H1 (cell line): ENCODE data around the gene S100A4. TPM values are rescaled to one million over a fixed set of nuclear protein-coding genes. Genes with fewer than 3 reads are reported as not detected.
"Not testable (repeated sequence)": the region's sequence is repeated elsewhere in the genome, so short reads cannot be mapped to it uniquely, and the experiment has no call there.

Experiments
- CTCF ChIA-PET: fragments of 300-600 bp; sonication (Branson Sonifier 250); formaldehyde crosslinking; loops from one replicate; lab custom pipeline; 2021; ENCODE audit not compliant: partially characterized antibody; lab: Charles Lee
- POLR2A ChIA-PET: fragments of 300-600 bp; sonication (Branson Sonifier 250); formaldehyde crosslinking; loops from one replicate; lab custom pipeline; 2021; ENCODE audit warnings: inconsistent platforms; ENCODE audit not compliant: partially characterized antibody; lab: Charles Lee
- DNase-seq, 2 experiments: peaks; one replicate each; pipeline versions ENCODE4 v3.0.0 to v3.0.0-alpha.2; 2010 to 2022; ENCODE audit warnings: low spot score in 2 of 2, low read depth in 1 of 2, mixed read lengths in 1 of 2
- FAIRE-seq: peaks from 2 replicates; lab custom pipeline; 2011; peaks lifted over from hg19 to GRCh38; lab: Jason Lieb, UNC
- H2AFZ ChIP-seq: 2 replicates; pipeline ENCODE4 v1.8.1; 2012; ENCODE audit warnings: low read length, inconsistent platforms
- H2AK5ac ChIP-seq: 2 replicates; pipeline ENCODE4 v1.6.1; 2013; ENCODE audit warnings: low read depth, low read length
- H2BK120ac ChIP-seq: replicated peaks from 2 replicates; pipeline ENCODE3; 2013; ENCODE audit warnings: low read depth, low read length, inconsistent platforms
- H2BK12ac ChIP-seq: 2 replicates; pipeline ENCODE4 v1.6.1; 2013; ENCODE audit warnings: low read depth, low read length
- H2BK15ac ChIP-seq: 2 replicates; pipeline ENCODE4 v1.6.1; 2013; ENCODE audit warnings: low read length
- H2BK20ac ChIP-seq: 2 replicates; pipeline ENCODE4 v1.6.1; 2013; ENCODE audit warnings: low read length
- H2BK5ac ChIP-seq: 2 replicates; pipeline ENCODE4 v1.6.1; 2013; ENCODE audit warnings: low read depth, low read length
- H3K14ac ChIP-seq: 2 replicates; pipeline ENCODE4 v1.6.1; 2013; ENCODE audit warnings: inconsistent platforms; ENCODE audit not compliant: insufficient read length
- H3K18ac ChIP-seq: 2 replicates; pipeline ENCODE4 v1.6.1; 2013; ENCODE audit warnings: low read length; ENCODE audit errors: extremely low read depth
- H3K23ac ChIP-seq: 2 replicates; pipeline ENCODE4 v1.6.1; 2013; ENCODE audit warnings: inconsistent platforms; ENCODE audit not compliant: insufficient read length
- H3K23me2 ChIP-seq: 2 replicates; pipeline ENCODE4 v1.6.1; 2013; ENCODE audit warnings: low read depth, low read length
- H3K27ac ChIP-seq: 2 replicates; pipeline ENCODE4 v1.6.1; 2011; ENCODE audit warnings: low read depth, low read length, inconsistent platforms
- H3K27me3 ChIP-seq, 4 experiments: replicated peaks in 1 of 4; 1 replicate in 1 of 4; 2 replicates in 3 of 4; pipeline versions ENCODE4 v1.6.1 to v1.8.1; 2011 to 2013; ENCODE audit warnings: low read length in 3 of 4, mild to moderate bottlenecking in 3 of 4, inconsistent platforms in 2 of 4, mixed read lengths in 2 of 4, moderate library complexity in 1 of 4; ENCODE audit not compliant: control insufficient read depth in 3 of 4, insufficient read depth in 3 of 4; ENCODE audit errors: extremely low read depth in 1 of 4
- H3K36me3 ChIP-seq, 4 experiments: 2 replicates each; pipeline versions ENCODE4 v1.6.1 to v1.8.1; 2011 to 2013; ENCODE audit warnings: mild to moderate bottlenecking in 4 of 4, low read length in 3 of 4, moderate library complexity in 2 of 4, control low read depth in 1 of 4, inconsistent platforms in 1 of 4; ENCODE audit not compliant: insufficient read depth in 4 of 4, control insufficient read depth in 2 of 4
- H3K4ac ChIP-seq: replicated peaks from 2 replicates; pipeline ENCODE3; 2013; ENCODE audit warnings: low read length, low read depth, mixed read lengths, inconsistent platforms; ENCODE audit not compliant: insufficient read length
- H3K4me1 ChIP-seq, 4 experiments: replicated peaks in 1 of 4; 1 replicate in 1 of 4; 2 replicates in 3 of 4; pipeline versions ENCODE4 v1.6.1 to v1.8.1; 2011 to 2013; ENCODE audit warnings: low read length in 3 of 4, inconsistent platforms in 2 of 4, mixed read lengths in 1 of 4; ENCODE audit not compliant: insufficient read depth in 4 of 4, control insufficient read depth in 3 of 4
- H3K4me2 ChIP-seq, 2 experiments: 2 replicates each; pipeline versions ENCODE4 v1.6.1 to v1.8.1; 2011 to 2013; ENCODE audit warnings: low read depth in 2 of 2, low read length in 2 of 2, control low read depth in 1 of 2, inconsistent platforms in 1 of 2, mild to moderate bottlenecking in 1 of 2; ENCODE audit not compliant: insufficient read depth in 1 of 2
- H3K4me3 ChIP-seq, 4 experiments: fragments of 200-600, 300-600 bp in 1 of 4; sonication (generic), shearing (Covaris generic), sonication (Bioruptor Twin) in 1 of 4; 2 replicates each; pipeline versions ENCODE4 v1.5.1 to v1.8.1; 2011 to 2016; ENCODE audit warnings: low read length in 4 of 4, low read depth in 3 of 4, control low read depth in 2 of 4, inconsistent platforms in 2 of 4, mild to moderate bottlenecking in 2 of 4, mixed read lengths in 1 of 4, moderate library complexity in 1 of 4; ENCODE audit not compliant: insufficient read depth in 2 of 4; ENCODE audit errors: extremely low read depth in 1 of 4
- H3K56ac ChIP-seq: replicated peaks from 2 replicates; pipeline ENCODE3; 2013; ENCODE audit warnings: low read depth, mild to moderate bottlenecking, mixed read lengths, low read length, inconsistent platforms; ENCODE audit not compliant: insufficient read length
- H3K79me1 ChIP-seq: 2 replicates; pipeline ENCODE4 v1.6.1; 2013; ENCODE audit warnings: low read depth, low read length, control low read depth
- H3K79me2 ChIP-seq, 2 experiments: 2 replicates each; pipeline versions ENCODE4 v1.6.1 to v1.8.1; 2012 to 2013; ENCODE audit warnings: low read length in 2 of 2, mild to moderate bottlenecking in 2 of 2, inconsistent platforms in 1 of 2; ENCODE audit not compliant: insufficient read depth in 2 of 2, control insufficient read depth in 1 of 2
- H3K9ac ChIP-seq, 4 experiments: replicated peaks in 1 of 4; 1 replicate in 1 of 4; 2 replicates in 3 of 4; pipeline versions ENCODE4 v1.6.1 to v1.8.1; 2011 to 2013; ENCODE audit warnings: low read depth in 3 of 4, low read length in 3 of 4, control low read depth in 2 of 4, mild to moderate bottlenecking in 2 of 4, moderate library complexity in 2 of 4, inconsistent platforms in 1 of 4; ENCODE audit errors: extremely low read depth in 1 of 4
- H3K9me3 ChIP-seq, 2 experiments: 2 replicates each; pipeline versions ENCODE4 v1.6.1 to v1.8.1; 2012 to 2013; ENCODE audit warnings: mild to moderate bottlenecking in 2 of 2, moderate library complexity in 2 of 2, control low read depth in 1 of 2, inconsistent platforms in 1 of 2, low read depth in 1 of 2, low read length in 1 of 2, mixed read lengths in 1 of 2; ENCODE audit not compliant: insufficient read depth in 2 of 2
- H4K20me1 ChIP-seq, 2 experiments: replicated peaks in 1 of 2; 2 replicates each; pipeline versions ENCODE3 to v1.8.1; 2011 to 2013; ENCODE audit warnings: inconsistent platforms in 2 of 2, low read length in 2 of 2, mild to moderate bottlenecking in 1 of 2; ENCODE audit not compliant: insufficient read depth in 2 of 2, control insufficient read depth in 1 of 2
- H4K5ac ChIP-seq: 2 replicates; pipeline ENCODE4 v1.6.1; 2013; ENCODE audit warnings: low read length, low read depth, mixed read lengths, inconsistent platforms; ENCODE audit not compliant: insufficient read length
- H4K8ac ChIP-seq: 2 replicates; pipeline ENCODE4 v1.8.0; 2013; ENCODE audit warnings: mild to moderate bottlenecking, moderate library complexity, low read length, inconsistent platforms; ENCODE audit not compliant: insufficient read depth; ENCODE audit errors: extremely low read depth
- H4K91ac ChIP-seq: replicated peaks from 2 replicates; pipeline ENCODE3; 2013; ENCODE audit warnings: low read length, mixed read lengths, inconsistent platforms; ENCODE audit not compliant: insufficient read length
- WGBS, 2 experiments: shearing (Covaris generic) in 1 of 2; methylation state at CpG; one replicate each; pipeline versions ENCODE4 v1.1.6 to v1.1.7; 2013 to 2015; ENCODE audit warnings: low lambda C conversion rate in 2 of 2, mixed read lengths in 2 of 2, inconsistent platforms in 1 of 2, low coverage in 1 of 2, missing lambda C conversion rate in 1 of 2; ENCODE audit not compliant: insufficient replicate concordance in 2 of 2, insufficient coverage in 1 of 2, insufficient read length in 1 of 2; ENCODE audit errors: extremely low coverage in 1 of 2, missing lambda C conversion rate in 1 of 2; 5-methylcytosine and 5-hydroxymethylcytosine counted together
- polyA plus RNA-seq, 7 experiments: library from polyadenylated mRNA; depleted of rRNA in 3 of 7; stranded (reverse) in 5 of 7; unstranded in 2 of 7; fragments of >200 nt in 5 of 7; fragments of 200-250 nt in 2 of 7; gene quantifications; 1 replicate in 5 of 7; 2 replicates in 1 of 7; 4 replicates in 1 of 7; pipeline versions ENCODE4 v1.2.1 to v1.2.3, GENCODE V29; 2011 to 2013; ENCODE audit warnings: missing spikeins in 2 of 7, mixed read lengths in 2 of 7
- total RNA-seq: library from RNA; stranded (reverse); fragmentation: NEBNext Ultra II Directional; extraction: Animal tissue kit (Norgen Biotek cat#: 25700); gene quantifications from 2 replicates; pipeline ENCODE4 v1.2.1, GENCODE V29; 2021

Gene S100A4
- total and polyA plus RNA-seq, 2 of the 8 experiments (the other 6 are each of a cell fraction or from before 2014, with no cell fraction given) = 36.3 to 85.4 TPM

GRCh38 chr1:153575497-153575896 lies 29.9 kb upstream of the S100A4 start:
- not testable (repeated sequence) for H3K4me3 ChIP-seq, H4K20me1 ChIP-seq, H4K8ac ChIP-seq, H3K56ac ChIP-seq, H4K91ac ChIP-seq, H3K79me2 ChIP-seq, H2AFZ ChIP-seq, H2BK15ac ChIP-seq, DNase-seq, H3K18ac ChIP-seq, H3K79me1 ChIP-seq, H2BK5ac ChIP-seq, H3K9ac ChIP-seq, H2BK120ac ChIP-seq, H2AK5ac ChIP-seq, H3K36me3 ChIP-seq, H2BK12ac ChIP-seq, H3K14ac ChIP-seq, H3K27ac ChIP-seq, H3K23me2 ChIP-seq, H2BK20ac ChIP-seq, H4K5ac ChIP-seq, H3K4me1 ChIP-seq, FAIRE-seq, H3K4ac ChIP-seq, H3K27me3 ChIP-seq, H3K23ac ChIP-seq, H3K4me2 ChIP-seq
- 85% methylated on average over 7 of the region's 10 CpGs; no CpG with 5 or more reads in 1 of the 2 experiments for WGBS, 2 experiments
- POLR2A ChIA-PET = interaction anchor here (1.0 to 1.6 kb wide), 2 partner anchors 39 to 58 kb away, joined by 3 to 5 read pairs; partner anchors contain the start of gene CHTOP
- CTCF ChIA-PET = interaction anchor here (1.9 to 5.7 kb wide), 5 partner anchors 40 to 222 kb away, joined by 4 to 64 read pairs (median 13); partner anchors contain the start of genes S100A14 and S100A16
- peaks cover 0 to 10% of the 10 kb centered on the region in 2 experiments; a peak in 1 of 4 replicates for H3K9me3 ChIP-seq

- H2AK5ac ChIP-seq, H3K4me1 ChIP-seq, H4K91ac ChIP-seq, H3K27ac ChIP-seq, H3K27me3 ChIP-seq, H2BK12ac ChIP-seq, DNase-seq, H2BK20ac ChIP-seq, H4K20me1 ChIP-seq, H3K14ac ChIP-seq, H2BK5ac ChIP-seq, H2AFZ ChIP-seq, H3K79me2 ChIP-seq, H3K9ac ChIP-seq, H3K56ac ChIP-seq, H3K4me2 ChIP-seq, H2BK15ac ChIP-seq, H3K23me2 ChIP-seq, H3K4ac ChIP-seq, H4K8ac ChIP-seq, H3K4me3 ChIP-seq, H3K36me3 ChIP-seq, H2BK120ac ChIP-seq, H3K79me1 ChIP-seq, FAIRE-seq, H4K5ac ChIP-seq, H3K23ac ChIP-seq, H3K18ac ChIP-seq: not testable (repeated sequence)
- 86% methylated on average over 10 of the region's 35 CpGs; no CpG with 5 or more reads in 1 of the 2 experiments for WGBS, 2 experiments
- ChIA-PET POLR2A (interaction anchor here (1.6 kb wide), 1 partner anchor 59 kb away, joined by 5 read pairs; the partner anchor contains the start of gene CHTOP), CTCF (interaction anchor here (3.3 to 5.7 kb wide), 3 partner anchors 41 to 60 kb away, joined by 13 to 64 read pairs (median 28); partner anchors contain the start of genes S100A14 and S100A16)
- H3K9me3 ChIP-seq = peaks cover 0 to 10% of the 10 kb centered on the region in 2 experiments; a peak in 1 of 4 replicates
These were observed 29.5 kb upstream of the S100A4 start for GRCh38 chr1:153575081-153575491.
